GM19468 (cell line): ENCODE measurements around the gene PEX16.

Experiments used
- ATAC-seq: cut with Tn5 transposase; IDR thresholded peaks from one replicate; pipeline ENCODE4 v1.9.1; 2021; ENCODE audit warnings: mild to moderate bottlenecking, moderate library complexity, moderate number of reproducible peaks; ENCODE audit not compliant: unreplicated experiment; ENCODE audit errors: extremely low read depth

Gene PEX16

GRCh38 chr11:45932217-45932616, 14.5 kb upstream of the PEX16 start:
- ATAC-seq, result no peak

DNA sequence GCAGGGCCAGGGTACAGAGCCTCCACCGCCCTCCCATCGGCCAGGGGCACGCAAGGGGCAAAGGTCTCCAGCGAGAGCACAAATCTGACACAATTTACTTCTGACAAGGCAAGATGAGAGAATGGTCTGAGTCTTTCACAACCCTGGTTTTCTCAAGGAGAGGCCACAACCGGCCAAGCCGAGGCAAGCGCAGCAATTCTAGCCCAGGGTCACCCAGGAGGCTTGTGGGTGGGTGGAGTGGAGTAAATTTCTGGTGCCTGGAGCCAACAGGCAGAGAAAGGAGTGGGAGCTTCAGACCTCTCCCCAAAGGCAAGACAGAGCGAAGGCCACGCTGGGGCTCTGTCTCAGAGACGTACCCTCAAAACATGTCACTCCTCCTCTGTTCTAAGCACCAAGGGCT, 14.1 kb upstream of the PEX16 start:
- no peak for ATAC-seq

GRCh38 chr11:45930951-45931570, 13.4 kb upstream of the PEX16 start:
- no peak for ATAC-seq

DNA sequence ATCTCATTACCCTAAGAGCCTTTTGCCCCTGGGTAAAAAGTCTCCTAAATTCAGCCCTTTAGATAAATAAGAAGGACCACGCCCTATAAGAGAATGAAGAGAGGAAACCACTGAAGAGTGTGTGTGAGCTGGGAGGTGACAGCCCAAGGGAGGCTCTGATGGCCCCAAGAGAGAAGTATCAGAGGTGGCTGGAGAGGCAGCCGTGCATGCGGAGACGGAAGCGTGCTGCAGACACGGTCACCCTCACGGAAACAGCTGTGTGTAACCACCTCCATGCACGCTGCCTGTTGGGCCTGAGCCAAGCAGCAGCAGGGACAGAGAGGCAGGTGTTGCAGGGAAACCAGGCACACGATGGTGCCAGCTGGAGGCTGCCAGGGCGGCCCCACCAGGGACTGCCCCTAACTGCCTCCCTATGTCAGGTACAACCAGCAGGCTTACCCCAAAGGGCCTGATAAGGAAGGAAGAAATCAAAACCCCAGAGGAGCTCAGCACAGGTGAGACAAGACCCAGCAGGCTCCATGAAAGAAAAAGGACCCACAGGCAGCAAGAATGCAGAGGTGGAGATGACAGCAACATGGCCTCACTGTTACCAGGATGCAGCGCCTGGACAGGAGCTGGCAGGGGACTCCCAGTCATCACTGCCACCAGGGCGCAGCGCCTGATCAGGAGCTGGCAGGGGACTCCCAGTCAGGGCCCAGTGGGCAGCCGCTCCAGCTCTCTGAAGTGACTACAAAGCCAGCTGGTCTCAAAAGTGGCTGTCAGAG, 12.5 kb upstream of the PEX16 start:
- peak; percentile 98 for ATAC-seq

GRCh38 chr11:45929486-45930030, 11.9 kb upstream of the PEX16 start:
- no peak for ATAC-seq

DNA sequence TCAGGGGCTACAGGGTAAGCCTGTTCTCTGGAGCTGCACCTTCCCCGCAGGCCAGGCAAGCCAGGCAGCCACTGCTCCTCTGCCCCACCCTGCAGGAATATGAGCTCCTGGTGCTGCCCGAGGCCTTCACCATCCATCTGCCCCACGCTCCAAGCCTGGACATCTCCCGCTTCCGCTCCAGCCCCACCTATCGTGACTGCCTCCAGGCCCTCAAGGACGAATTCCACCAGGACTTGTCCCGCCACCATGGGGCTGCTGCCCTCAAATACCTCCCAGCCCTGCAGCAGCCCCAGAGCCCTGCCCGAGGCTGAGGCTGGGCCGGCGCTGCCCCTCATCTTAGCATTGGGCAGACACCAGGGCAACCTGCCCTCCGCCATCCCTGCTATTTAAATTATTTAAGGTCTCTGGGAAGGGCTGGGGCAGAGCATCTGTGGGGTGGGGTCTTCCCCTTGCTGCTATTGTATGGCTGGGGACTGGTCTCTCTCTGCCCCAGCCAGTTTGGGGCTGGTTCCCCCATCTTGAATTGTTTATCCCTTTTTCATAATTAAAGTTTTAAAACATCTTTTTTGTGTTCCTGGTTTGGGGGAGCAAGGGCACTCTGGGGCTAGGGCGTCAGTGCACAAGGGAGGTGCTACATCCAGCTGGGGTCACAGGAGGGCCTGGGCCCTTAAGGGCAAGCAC, 11.0 kb upstream of the PEX16 start:
- ATAC-seq, result no peak

GRCh38 chr11:45927684-45928413, 10.2 kb upstream of the PEX16 start:
- ATAC-seq, result no peak

DNA sequence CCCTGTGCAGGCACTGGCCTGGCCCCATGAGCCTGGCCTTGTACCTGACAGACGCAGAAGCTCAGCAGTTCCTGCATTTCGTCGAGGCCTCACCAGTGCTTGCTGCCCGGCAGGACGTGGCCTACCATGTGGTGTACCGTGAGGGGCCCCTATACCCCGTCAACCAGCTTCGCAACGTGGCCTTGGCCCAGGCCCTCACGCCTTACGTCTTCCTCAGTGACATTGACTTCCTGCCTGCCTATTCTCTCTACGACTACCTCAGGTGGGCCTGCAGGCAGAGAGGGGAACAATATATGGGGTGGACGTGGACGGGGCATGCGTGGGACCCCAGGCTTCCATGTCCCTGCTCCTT, 9.6 kb upstream of the PEX16 start:
- no peak for ATAC-seq

DNA sequence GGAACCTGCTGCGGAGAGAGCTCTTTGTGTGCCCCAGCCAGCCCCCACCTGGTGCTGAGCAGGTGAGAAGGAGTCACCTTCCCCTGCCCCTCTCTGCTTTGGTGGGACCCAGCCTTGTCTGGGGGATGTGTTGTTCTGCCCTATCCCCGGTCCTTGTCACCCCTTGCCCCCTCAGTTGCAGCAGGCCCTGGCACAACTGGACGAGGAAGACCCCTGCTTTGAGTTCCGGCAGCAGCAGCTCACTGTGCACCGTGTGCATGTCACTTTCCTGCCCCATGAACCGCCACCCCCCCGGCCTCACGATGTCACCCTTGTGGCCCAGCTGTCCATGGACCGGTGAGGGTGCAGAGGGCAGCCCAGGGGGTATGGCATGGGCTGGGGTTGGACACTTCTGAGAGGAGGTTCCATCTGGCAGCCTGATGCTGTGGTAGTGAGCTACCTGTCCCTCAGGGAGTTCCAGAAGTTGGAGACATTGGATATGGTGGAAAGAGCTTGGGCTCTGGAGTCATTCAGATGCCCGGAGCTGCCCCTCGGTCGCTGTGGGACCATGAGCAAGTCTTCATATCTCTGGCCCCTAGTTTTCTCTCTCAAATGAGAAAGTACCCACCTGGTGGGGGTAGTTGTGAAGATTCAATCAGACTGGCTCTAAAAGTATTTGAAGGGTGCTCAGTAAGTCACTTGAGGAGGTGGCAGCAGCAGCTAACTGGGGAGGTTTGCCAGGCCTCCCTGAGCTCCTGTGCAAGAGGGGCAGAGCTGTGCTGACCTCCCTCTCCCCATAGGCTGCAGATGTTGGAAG, 9.1 kb upstream of the PEX16 start:
- ATAC-seq, result no peak

DNA sequence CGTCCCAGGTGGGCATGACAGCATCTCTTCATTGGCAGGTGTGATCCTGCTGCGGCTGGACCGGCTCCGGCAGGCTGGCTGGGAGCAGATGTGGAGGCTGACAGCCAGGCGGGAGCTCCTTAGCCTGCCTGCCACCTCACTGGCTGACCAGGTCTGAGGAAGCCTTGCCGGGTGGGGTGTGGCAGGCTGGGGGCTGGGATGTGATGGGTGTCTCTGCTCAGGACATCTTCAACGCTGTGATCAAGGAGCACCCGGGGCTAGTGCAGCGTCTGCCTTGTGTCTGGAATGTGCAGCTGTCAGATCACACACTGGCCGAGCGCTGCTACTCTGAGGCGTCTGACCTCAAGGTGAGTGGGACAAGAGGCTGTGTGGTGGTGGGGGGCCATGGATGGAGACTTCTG, 8.3 kb upstream of the PEX16 start:
- no peak for ATAC-seq

DNA sequence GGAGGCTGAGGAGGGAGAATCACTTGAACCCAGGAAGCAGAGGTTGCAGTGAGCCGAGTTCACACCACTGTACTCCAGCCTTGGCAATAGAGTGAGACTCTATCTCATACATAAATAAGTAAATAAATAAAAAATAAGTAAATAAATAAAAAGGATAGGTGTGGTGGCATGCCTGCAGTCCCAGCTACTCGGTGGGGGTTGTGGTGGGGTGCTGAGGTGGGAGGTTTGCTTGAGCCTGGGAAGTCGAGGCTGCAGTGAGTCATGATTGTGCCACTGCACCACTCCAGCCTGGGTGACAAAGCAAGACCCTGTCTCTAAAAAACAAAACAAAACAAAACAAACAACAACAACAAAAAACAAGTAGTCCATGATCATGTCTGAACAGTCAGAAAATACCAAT, 7.9 kb upstream of the PEX16 start:
- no peak for ATAC-seq

GRCh38 chr11:45924927-45925326, 7.2 kb upstream of the PEX16 start:
- ATAC-seq, result no peak

GRCh38 chr11:45924036-45924915, 6.6 kb upstream of the PEX16 start:
- ATAC-seq, result no peak

DNA sequence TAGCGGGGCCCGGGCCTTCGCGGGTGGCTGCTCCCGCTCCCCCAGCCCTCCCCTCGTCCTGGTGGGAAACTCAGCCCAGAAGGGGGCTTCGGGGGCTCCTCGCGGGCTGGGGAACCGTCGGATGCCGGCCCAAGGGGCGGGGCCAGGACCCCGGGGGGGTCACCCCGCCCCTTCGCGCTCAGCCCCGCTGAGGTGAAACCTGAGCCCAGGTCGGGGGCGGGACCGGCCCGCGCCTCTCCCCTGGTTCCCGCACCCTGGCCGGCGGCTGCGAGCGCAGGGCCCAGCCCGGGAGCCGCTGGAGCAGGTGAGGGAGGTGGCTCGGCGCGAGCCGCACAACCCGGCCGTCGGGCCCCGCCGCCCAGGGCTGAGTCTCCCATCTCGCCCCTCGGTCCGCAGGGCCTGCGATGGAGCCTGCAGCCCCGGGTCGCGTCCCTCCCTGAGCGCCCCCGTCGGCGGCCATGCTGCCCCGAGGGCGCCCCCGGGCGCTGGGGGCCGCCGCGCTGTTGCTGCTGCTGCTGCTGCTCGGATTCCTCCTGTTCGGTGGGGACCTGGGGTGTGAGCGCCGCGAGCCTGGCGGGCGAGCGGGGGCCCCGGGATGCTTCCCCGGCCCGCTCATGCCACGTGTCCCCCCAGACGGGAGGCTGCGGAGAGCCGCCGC, 4.9 kb upstream of the PEX16 start, which contains the start of gene LARGE2:
Gene LARGE2 (plus strand): TSS at position 232 of the 658 bp plus-strand sequence. CDS start 227 bp downstream, at position 459.
- no peak for ATAC-seq

DNA sequence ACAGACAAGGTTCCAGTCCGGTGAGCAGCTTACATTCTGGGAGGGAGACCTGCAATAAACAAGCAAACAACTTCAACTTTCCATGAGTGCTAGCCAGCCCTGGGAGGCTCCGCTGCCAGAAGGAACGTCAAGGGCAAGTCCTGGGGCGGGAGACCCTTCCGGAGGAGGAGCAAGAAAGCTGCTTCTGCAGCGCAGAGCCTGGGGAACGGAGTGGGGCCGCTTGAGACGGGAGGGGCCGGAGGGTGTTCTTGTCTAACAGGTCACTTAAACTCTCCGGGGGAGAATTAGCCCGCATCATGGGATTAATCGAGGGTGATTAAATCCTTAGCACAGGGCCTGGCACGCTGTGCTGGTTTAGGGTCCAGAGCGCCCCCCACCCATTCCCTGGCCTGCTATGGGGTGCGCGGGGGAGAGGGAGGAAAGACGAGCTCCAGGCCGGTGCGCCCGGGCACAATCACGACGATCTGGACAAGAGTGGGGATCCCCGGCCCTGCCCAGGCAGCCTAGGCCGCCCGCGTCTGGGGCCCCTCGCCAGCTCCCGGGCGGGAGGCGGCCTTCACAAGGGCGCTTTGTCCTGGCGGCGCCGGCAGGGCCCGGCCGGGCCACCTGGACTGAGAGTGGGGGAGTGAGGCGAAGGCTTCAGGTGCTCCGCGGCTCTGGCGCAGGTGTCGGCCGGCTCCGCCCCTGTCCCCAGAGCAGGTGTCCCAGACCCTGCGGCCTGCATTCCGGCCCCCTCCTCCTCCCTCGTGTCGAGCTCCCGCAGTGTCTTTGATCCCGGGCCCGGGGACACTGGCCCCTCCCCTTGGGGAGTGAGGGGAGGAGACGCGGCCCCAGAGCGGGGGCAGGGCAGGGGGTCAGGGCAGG, 4.1 kb upstream of the PEX16 start:
- ATAC-seq, result no peak

DNA sequence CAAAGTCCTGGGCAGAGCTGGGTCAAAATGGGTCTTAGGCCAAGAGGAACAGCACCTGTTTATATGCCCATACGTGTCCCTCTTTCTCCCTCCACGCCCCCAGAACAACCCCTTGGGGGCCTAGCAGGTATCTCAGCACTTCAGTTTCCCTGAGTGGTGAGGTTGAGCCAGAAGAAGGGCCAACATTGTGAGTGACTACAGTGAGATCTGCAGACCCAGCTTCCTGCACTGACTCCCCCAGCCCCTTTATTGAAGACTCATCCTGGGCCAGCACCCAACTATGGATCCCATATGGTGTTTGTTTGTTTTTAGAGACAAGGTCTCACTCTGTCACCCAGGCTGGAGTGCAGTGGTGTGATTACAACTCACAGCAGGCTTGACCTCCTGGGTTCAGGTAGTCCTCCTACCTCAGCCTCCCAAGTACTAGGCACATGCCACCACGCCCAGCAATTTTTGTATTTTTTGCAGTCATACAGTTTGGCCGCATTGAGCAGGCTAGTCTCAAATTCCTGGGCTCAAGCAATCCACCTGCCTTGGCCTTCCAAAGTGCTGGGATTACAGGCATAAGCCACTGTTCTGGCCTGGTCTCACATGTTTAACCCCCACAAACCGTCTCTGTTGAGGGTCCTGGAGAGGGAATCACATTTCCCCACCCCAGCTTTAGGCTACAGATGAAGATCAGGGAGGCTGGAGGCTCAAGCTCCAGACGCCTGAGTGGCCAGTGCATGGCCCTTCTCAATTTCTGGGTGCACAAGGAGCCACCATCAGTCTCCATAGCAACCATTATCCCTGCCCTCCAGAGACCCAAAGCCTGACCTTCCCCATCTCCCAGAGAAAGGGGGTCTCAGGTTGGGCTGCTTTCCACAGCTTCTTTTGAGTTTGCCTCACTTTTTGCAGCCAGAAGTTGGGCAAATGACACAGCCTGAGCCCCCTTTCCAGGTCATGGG, 3.1 kb upstream of the PEX16 start:
- no peak for ATAC-seq
